ENCODE data around the gene PRPF38A. TPM values are rescaled to one million over a fixed set of nuclear protein-coding genes. Genes with fewer than 3 reads are reported as not detected.

PRPF38A gene
- total RNA-seq, 1 experiment from 2014 or later: 15.2 TPM

DNA sequence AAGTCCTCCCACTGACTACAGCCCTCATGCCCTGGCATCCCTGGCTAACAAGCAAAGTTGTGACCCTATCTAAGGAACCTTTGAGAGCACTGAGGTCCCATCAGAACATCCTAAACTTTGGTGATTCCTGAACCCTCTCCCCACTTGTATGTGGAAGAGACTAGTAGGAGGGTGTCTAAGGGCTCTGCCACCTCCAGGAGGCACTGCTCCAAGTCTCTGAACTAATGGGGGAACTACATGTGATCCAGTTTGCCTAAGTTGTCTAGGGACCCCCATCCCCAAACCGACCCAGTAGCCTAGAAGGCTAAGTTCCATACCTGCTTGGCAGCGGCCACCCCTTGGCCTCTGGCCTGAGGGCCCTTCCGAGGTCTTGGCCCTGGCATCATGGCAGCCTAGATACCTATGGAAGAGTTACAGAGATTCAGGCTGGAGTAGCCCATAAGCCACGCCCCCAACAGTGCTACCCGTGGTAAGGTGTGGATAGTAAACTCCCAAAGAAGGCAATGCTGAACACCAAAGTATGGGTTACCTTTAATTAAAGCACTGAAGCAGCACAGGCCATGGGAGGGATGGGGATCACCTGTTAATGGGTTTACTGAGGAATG, 40.1 kb upstream of the PRPF38A start:
- Histone ChIP-seq H3K9me2 (replicated peaks; ENCODE audit: low read length) (no peaks in the 10 kb centered on the region), H2AFZ (ENCODE audit: low read length) (no peak overlapping the region), H3K36me3 (ENCODE audit: low read depth, low read length) (peaks cover 12% of the 10 kb centered on the region; the same call in 1 of the 2 replicates), H3K27ac (ENCODE audit: low read length) (no peak overlapping the region), H3K79me2 (ENCODE audit: low read length) (peaks cover 19% of the 10 kb centered on the region), H3K4me2 (ENCODE audit: low read length) (peak overlapping the region; percentile 86), H3F3A (ENCODE audit: low read length, unreplicated experiment) (no peaks in the 10 kb centered on the region), H3K4me3 (ENCODE audit: low read length) (peak overlapping the region; percentile 84), H4K20me1 (ENCODE audit: low read length) (no peaks in the 10 kb centered on the region), H3K27me3 (ENCODE audit: low read length) (no peaks in the 10 kb centered on the region), H3K9ac (ENCODE audit: low read length) (no peak overlapping the region), H3K4me1 (ENCODE audit: insufficient read depth, low read length) (peaks cover 20% of the 10 kb centered on the region), H3K9me3 (ENCODE audit: low read length) (no peaks in the 10 kb centered on the region)
- ChIA-PET POLR2A (ENCODE audit: unreplicated experiment) (no interaction called here), CTCF (no interaction called here)
- intact Hi-C loops (cut with micrococcal nuclease): no loop called here
- BruUV-seq (replicated peaks): no TSS peak
- ATAC-seq (no peak), DNase-seq (no peak)
- TF ChIP-seq EZH2phosphoT487 (IDR thresholded peaks at IDR 0.05; ENCODE audit: borderline replicate concordance, low read length): no peak
- TF ChIP-seq, protein P1, sequence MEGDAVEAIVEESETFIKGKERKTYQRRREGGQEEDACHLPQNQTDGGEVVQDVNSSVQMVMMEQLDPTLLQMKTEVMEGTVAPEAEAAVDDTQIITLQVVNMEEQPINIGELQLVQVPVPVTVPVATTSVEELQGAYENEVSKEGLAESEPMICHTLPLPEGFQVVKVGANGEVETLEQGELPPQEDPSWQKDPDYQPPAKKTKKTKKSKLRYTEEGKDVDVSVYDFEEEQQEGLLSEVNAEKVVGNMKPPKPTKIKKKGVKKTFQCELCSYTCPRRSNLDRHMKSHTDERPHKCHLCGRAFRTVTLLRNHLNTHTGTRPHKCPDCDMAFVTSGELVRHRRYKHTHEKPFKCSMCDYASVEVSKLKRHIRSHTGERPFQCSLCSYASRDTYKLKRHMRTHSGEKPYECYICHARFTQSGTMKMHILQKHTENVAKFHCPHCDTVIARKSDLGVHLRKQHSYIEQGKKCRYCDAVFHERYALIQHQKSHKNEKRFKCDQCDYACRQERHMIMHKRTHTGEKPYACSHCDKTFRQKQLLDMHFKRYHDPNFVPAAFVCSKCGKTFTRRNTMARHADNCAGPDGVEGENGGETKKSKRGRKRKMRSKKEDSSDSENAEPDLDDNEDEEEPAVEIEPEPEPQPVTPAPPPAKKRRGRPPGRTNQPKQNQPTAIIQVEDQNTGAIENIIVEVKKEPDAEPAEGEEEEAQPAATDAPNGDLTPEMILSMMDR (conservative IDR thresholded peaks at IDR 0.05; ENCODE audit: low read depth, low read length): peak; percentile 15; the same call in 1 of the 2 replicates
- no peak for TF ChIP-seq EZH2 (IDR thresholded peaks at IDR 0.05; ENCODE audit: low read length, unreplicated experiment)

DNA sequence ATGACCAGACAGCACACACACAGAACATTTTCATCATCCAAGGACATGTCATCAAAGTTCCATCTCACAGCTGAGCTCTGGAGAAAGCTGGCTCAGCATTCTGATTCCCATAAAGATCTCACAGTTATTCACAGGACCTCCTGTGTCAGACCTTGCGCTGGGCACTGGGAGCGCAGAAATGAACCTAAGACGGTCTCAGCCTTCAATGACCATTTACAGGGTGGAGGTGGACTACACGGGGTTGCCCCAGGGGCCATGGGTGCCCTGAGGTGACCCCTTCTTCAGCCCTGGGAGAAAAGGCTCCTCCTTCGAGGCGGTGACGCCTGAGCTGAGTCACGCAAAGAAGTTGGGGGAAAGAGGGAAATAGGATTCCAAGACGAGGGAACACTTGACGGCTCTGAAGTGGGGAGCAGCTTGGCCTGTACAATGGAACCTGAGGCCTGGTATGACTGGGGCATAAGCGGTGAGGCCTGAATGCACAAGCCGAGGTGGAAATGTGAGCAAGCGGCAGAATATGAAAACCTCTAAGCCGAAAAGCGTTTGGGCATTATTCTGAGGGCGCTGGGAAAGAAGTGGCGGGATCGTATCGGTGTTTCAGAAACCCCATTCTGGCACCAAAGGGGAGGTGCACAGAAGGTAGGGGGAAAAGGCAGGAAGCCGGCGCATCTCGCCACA, 39.2 kb upstream of the PRPF38A start:
- H3K9me3 ChIP-seq (ENCODE audit: low read length): no peaks in the 10 kb centered on the region
- BruUV-seq (replicated peaks): TSS peak; percentile 49
- H3K4me3 ChIP-seq (ENCODE audit: low read length): peak overlapping the region; percentile 84
- no peaks in the 10 kb centered on the region for H3F3A ChIP-seq (ENCODE audit: low read length, unreplicated experiment)
- H2AFZ ChIP-seq (ENCODE audit: low read length): peak overlapping the region; percentile 87
- peak overlapping the region; percentile 70 for H3K27ac ChIP-seq (ENCODE audit: low read length)
- H3K9ac ChIP-seq (ENCODE audit: low read length): peak overlapping the region; percentile 94
- ATAC-seq (peak; percentile 11), DNase-seq (peak; percentile 53)
- H3K27me3 ChIP-seq (ENCODE audit: low read length): no peaks in the 10 kb centered on the region
- peaks cover 20% of the 10 kb centered on the region for H3K4me1 ChIP-seq (ENCODE audit: insufficient read depth, low read length)
- no peaks in the 10 kb centered on the region for H3K9me2 ChIP-seq (replicated peaks; ENCODE audit: low read length)
- intact Hi-C loops (cut with micrococcal nuclease): loop anchor here (5.0 kb wide), 3 partner anchors 223 to 308 kb away; partner anchors contain the start of genes BTF3L4, TXNDC12 and ZFYVE9
- no peaks in the 10 kb centered on the region for H4K20me1 ChIP-seq (ENCODE audit: low read length)
- peaks cover 19% of the 10 kb centered on the region for H3K79me2 ChIP-seq (ENCODE audit: low read length)
- peak overlapping the region; percentile 86 for H3K4me2 ChIP-seq (ENCODE audit: low read length)
- ChIA-PET CTCF (no interaction called here), POLR2A (ENCODE audit: unreplicated experiment) (no interaction called here)
- TF ChIP-seq EZH2 (IDR thresholded peaks at IDR 0.05; ENCODE audit: low read length, unreplicated experiment): no peak
- TF ChIP-seq, protein P1 (conservative IDR thresholded peaks at IDR 0.05; ENCODE audit: low read depth, low read length): no peak
- no peak for TF ChIP-seq EZH2phosphoT487 (IDR thresholded peaks at IDR 0.05; ENCODE audit: borderline replicate concordance, low read length)
- peaks cover 10% of the 10 kb centered on the region; the same call in 1 of the 2 replicates for H3K36me3 ChIP-seq (ENCODE audit: low read depth, low read length)
